K562 (cell line): ENCODE data around the gene GALNT15. TPM values are rescaled to one million over a fixed set of nuclear protein-coding genes. Genes with fewer than 3 reads are reported as not detected.

Experiments used
- HDAC8 ChIP-seq: fragments of 450-650 bp; IDR thresholded peaks from 2 replicates; pipeline ENCODE4 v1.6.1; 2016; ENCODE audit warnings: mild to moderate bottlenecking, missing genetic modification characterization, moderate library complexity, missing compliant biosample characterization
- KAT8 ChIP-seq: fragments of 450-650 bp; IDR thresholded peaks from 2 replicates; pipeline ENCODE4 v1.6.1; 2016; ENCODE audit warnings: low read depth, mild to moderate bottlenecking
- SETDB1 ChIP-seq: IDR thresholded peaks from one replicate; pipeline ENCODE4 v1.6.1; 2012; ENCODE audit warnings: low read length, control low read depth, inconsistent platforms
- SMAD2 ChIP-seq: fragments of 150-350 bp; IDR thresholded peaks from 2 replicates; pipeline ENCODE4 v1.6.1; 2014; ENCODE audit warnings: low read depth, mild to moderate bottlenecking, low read length
- TRIM24 ChIP-seq, 2 experiments: fragments of 450-650 bp; IDR thresholded peaks; 2 replicates each; pipeline ENCODE4 v1.6.1; 2016
- ZNF407 ChIP-seq: fragments of 450-650 bp; IDR thresholded peaks from 2 replicates; pipeline ENCODE4 v1.6.1; 2016; ENCODE audit warnings: low read depth
- polyA plus RNA-seq, 8 experiments: library from polyadenylated mRNA; depleted of rRNA in 4 of 8; stranded (reverse) in 5 of 8; unstranded in 3 of 8; fragments of >200 nt; fragmentation: Nextera tagmentation in 2 of 8; fragmentation: Illumina TruSeq in 1 of 8; extraction: Ambion mirVana in 2 of 8; extraction: Trizol in 1 of 8; gene quantifications; 2 replicates each; pipeline versions ENCODE4 v1.2.1 to v1.2.3, GENCODE V29; 2011 to 2014; ENCODE audit warnings: inconsistent platforms in 1 of 8, missing spikeins in 1 of 8
- total RNA-seq, 7 experiments: library from RNA; depleted of rRNA in 6 of 7; stranded (reverse); fragments of >200 nt in 6 of 7; fragmentation: Illumina TruSeq in 2 of 7; extraction: Trizol in 2 of 7; gene quantifications; 2 replicates each; pipeline versions ENCODE4 v1.2.1 to v1.2.3, GENCODE V29; 2011 to 2021; ENCODE audit warnings: low replicate concordance in 1 of 7

The GALNT15 gene
- total and polyA plus RNA-seq, 9 of the 15 experiments (the other 6 are each of a cell fraction or from before 2014, with no cell fraction given): not detected

GRCh38 chr3:16257309-16257708, 82.8 kb downstream of the GALNT15 start (continued):
- TF ChIP-seq ZNF407 (no peak), SETDB1 (no peak), KAT8 (no peak), HDAC8 (tag) (no peak), SMAD2 (no peak), TRIM24 (IDR thresholded peaks at IDR 0.05) (no peak)
